Sigmoid colon (tissue), 7 donors: ENCODE measurements around the gene PDLIM5. TPM values are rescaled to one million over a fixed set of nuclear protein-coding genes. Genes with fewer than 3 reads are reported as not detected.

Experiments
- DNase-seq: peaks from one replicate; pipeline ENCODE4 v3.0.0-alpha.2; 2019
- H3K27ac ChIP-seq, 4 donors: fragments of 200-600 bp; sonication (generic); one replicate each; pipeline ENCODE4 v1.5.1; 2016 to 2019; ENCODE audit warnings: mild to moderate bottlenecking in 1 of 4
- H3K27me3 ChIP-seq, 3 donors: fragments of 200-600 bp; sonication (generic); one replicate each; pipeline ENCODE4 v1.5.1; 2019; ENCODE audit warnings: mild to moderate bottlenecking in 1 of 3
- H3K36me3 ChIP-seq, 4 donors: fragments of 200-600 bp; sonication (generic); one replicate each; pipeline ENCODE4 v1.5.1; 2016 to 2019
- H3K4me1 ChIP-seq, 4 donors: fragments of 200-600 bp; sonication (generic); one replicate each; pipeline ENCODE4 v1.5.1; 2017 to 2019
- H3K4me3 ChIP-seq, 4 donors: fragments of 200-600 bp; sonication (generic); one replicate each; pipeline ENCODE4 v1.5.1; 2017 to 2019; ENCODE audit warnings: mild to moderate bottlenecking in 2 of 4, moderate library complexity in 1 of 4
- H3K9me3 ChIP-seq, 4 donors: fragments of 200-600 bp in 3 of 4; sonication (generic) in 3 of 4; one replicate each; pipeline versions ENCODE4 v1.5.1 to v1.6.1; 2013 to 2019
- EP300 ChIP-seq, 4 donors: sonication (generic); formaldehyde crosslinking; IDR thresholded peaks; one replicate each; pipeline ENCODE4 v1.6.1; 2017; ENCODE audit warnings: antibody characterized with exemption in 4 of 4
- POLR2A ChIP-seq, 2 donors: fragments of 450-650 bp; IDR thresholded peaks; one replicate each; pipeline ENCODE4 v1.6.1; 2016; ENCODE audit warnings: antibody characterized with exemption in 2 of 2, mild to moderate bottlenecking in 2 of 2, moderate library complexity in 2 of 2
- POLR2AphosphoS5 ChIP-seq, 4 donors: sonication (generic); formaldehyde crosslinking; IDR thresholded peaks; one replicate each; pipeline ENCODE4 v1.6.1; 2017; ENCODE audit warnings: antibody characterized with exemption in 4 of 4
- WGBS, 2 donors: extraction: QIAGEN DNeasy Blood & Tissue Kit; methylation state at CpG; one replicate each; pipeline ENCODE4 v1.1.7; 2013; 5-methylcytosine and 5-hydroxymethylcytosine counted together
- intact Hi-C: fragments of 100-400 bp; cut with DNase I; formaldehyde crosslinking; loops from one replicate; pipeline ENCODE4 v1.15.1; 2023
- polyA plus RNA-seq, 3 donors: library from polyadenylated mRNA; stranded (reverse); fragments of 200-250 nt; gene quantifications; one replicate each; pipeline ENCODE4 v1.2.3, GENCODE V29; 2013
- total RNA-seq, 4 donors: library from RNA; depleted of rRNA; stranded (reverse); fragments of >200 nt; gene quantifications; one replicate each; pipeline ENCODE4 v1.1.0, GENCODE V29; 2016
- TF ChIP-seq, protein P1 (sequence below), 4 experiments: fragments of 450-650 bp in 3 of 4; fragments of 200-600 bp in 1 of 4; IDR thresholded peaks; one replicate each; pipeline ENCODE4 v1.5.1; 2016 to 2019; ENCODE audit warnings: antibody characterized with exemption in 4 of 4, mild to moderate bottlenecking in 3 of 4, moderate library complexity in 2 of 4
- donor health status: healthy with polysubstance abuse.
- donor health status: Bipolar disorder and iron deficiency.
- donor health status: healthy.

The PDLIM5 gene
- total and polyA plus RNA-seq, 7 donors: 31.2 to 221 (median 167) TPM

DNA sequence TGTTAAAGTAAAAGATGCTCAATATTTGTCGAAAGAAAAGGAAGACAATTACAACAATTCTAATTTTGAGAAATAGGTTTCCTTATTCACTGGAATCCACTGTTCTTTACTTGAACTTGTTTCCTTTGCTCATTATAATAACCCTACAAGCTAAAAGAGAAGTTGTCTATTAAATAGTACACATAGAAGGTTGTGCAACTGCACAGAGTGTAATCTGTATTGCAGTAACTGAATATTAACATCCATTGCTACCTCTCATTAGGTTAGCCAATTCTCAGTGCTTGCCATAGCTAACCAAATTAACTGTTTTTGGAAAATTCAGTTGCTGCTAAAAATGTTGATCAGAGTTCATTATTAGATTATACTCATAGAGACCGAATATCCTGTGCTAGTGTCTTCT lies 120.0 kb downstream of the PDLIM5 start:
- intact Hi-C loops: no loop called here
- Histone ChIP-seq H3K27me3 (no peaks in the 10 kb centered on the region), H3K36me3 (peaks cover 0 to 12% (median 2%) of the 10 kb centered on the region in 4 donors), H3K4me1 (peaks cover 0 to 56% (median 32%) of the 10 kb centered on the region in 4 donors), H3K4me3 (no peak overlapping the region), H3K27ac (no peak overlapping the region), H3K9me3 (no peaks in the 10 kb centered on the region)
- DNase-seq: no peak
- 88 to 89% methylated on average over 2 of the region's 2 CpGs for WGBS, 2 donors
- TF ChIP-seq POLR2A (IDR thresholded peaks at IDR 0.05): no peak
- no peak for TF ChIP-seq EP300 (IDR thresholded peaks at IDR 0.05)
- TF ChIP-seq, protein P1, sequence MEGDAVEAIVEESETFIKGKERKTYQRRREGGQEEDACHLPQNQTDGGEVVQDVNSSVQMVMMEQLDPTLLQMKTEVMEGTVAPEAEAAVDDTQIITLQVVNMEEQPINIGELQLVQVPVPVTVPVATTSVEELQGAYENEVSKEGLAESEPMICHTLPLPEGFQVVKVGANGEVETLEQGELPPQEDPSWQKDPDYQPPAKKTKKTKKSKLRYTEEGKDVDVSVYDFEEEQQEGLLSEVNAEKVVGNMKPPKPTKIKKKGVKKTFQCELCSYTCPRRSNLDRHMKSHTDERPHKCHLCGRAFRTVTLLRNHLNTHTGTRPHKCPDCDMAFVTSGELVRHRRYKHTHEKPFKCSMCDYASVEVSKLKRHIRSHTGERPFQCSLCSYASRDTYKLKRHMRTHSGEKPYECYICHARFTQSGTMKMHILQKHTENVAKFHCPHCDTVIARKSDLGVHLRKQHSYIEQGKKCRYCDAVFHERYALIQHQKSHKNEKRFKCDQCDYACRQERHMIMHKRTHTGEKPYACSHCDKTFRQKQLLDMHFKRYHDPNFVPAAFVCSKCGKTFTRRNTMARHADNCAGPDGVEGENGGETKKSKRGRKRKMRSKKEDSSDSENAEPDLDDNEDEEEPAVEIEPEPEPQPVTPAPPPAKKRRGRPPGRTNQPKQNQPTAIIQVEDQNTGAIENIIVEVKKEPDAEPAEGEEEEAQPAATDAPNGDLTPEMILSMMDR (IDR thresholded peaks at IDR 0.05): no peak
- TF ChIP-seq POLR2AphosphoS5 (IDR thresholded peaks at IDR 0.05): no peak

DNA sequence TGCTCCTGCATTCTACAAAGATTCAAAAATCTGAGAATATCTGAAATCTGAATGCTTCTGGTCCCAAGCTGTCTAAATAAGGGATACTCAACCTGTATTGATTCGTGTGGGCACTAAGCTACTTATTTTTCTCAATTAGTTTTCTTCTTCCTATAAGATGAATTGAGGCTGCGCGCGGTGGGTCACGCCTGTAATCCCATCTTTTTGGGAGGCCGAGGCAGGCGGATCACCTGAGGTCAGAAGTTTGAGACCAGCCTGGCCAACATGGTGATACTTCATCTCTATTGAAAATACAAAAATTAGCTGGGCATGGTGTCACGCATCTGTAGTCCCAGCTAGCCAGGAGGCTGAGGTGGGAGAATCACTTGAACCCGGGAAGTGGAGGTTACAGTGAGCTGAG lies 122.3 kb downstream of the PDLIM5 start:
- no peaks in the 10 kb centered on the region for H3K27me3 ChIP-seq
- DNase-seq: no peak
- H3K4me1 ChIP-seq: peaks cover 0 to 62% (median 34%) of the 10 kb centered on the region in 4 donors
- H3K27ac ChIP-seq: no peak overlapping the region
- WGBS, 2 donors: 88 to 92% methylated on average over 9 of the region's 9 CpGs
- H3K4me3 ChIP-seq: no peak overlapping the region
- intact Hi-C loops: no loop called here
- H3K36me3 ChIP-seq: peaks cover 0 to 12% (median 2%) of the 10 kb centered on the region in 4 donors
- no peak for TF ChIP-seq POLR2AphosphoS5 (IDR thresholded peaks at IDR 0.05)
- TF ChIP-seq POLR2A (IDR thresholded peaks at IDR 0.05): no peak
- TF ChIP-seq EP300 (IDR thresholded peaks at IDR 0.05): no peak
- TF ChIP-seq, protein P1 (IDR thresholded peaks at IDR 0.05): no peak
- H3K9me3 ChIP-seq: no peaks in the 10 kb centered on the region

DNA sequence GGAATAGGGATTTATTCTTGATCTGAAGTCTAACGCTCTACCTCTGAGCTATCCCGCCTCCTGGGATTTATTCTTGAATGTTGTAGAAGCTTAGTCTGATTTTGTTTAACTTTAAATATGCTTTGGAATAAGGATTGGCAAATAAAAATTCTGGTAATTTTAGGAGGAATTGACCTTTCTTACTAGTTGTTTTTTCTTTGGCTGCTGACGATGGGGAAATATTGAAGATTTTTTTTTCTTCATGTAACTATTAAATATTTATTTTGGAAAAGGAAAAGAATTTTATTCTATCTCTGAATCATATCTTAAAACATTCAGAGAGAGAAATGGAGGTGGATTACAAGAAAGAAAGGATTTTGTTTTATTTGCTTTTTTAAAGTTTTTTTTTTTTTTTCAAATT lies 122.9 kb downstream of the PDLIM5 start:
- Histone ChIP-seq H3K36me3 (peaks cover 0 to 12% (median 2%) of the 10 kb centered on the region in 4 donors), H3K27ac (no peak overlapping the region), H3K9me3 (no peaks in the 10 kb centered on the region), H3K4me1 (peaks cover 0 to 62% (median 32%) of the 10 kb centered on the region in 4 donors), H3K4me3 (no peak overlapping the region), H3K27me3 (no peaks in the 10 kb centered on the region)
- intact Hi-C loops: no loop called here
- no peak for DNase-seq
- 94 to 95% methylated on average over 3 of the region's 3 CpGs for WGBS, 2 donors
- no peak for TF ChIP-seq POLR2A (IDR thresholded peaks at IDR 0.05)
- TF ChIP-seq, protein P1 (IDR thresholded peaks at IDR 0.05): no peak
- no peak for TF ChIP-seq EP300 (IDR thresholded peaks at IDR 0.05)
- TF ChIP-seq POLR2AphosphoS5 (IDR thresholded peaks at IDR 0.05): no peak

DNA sequence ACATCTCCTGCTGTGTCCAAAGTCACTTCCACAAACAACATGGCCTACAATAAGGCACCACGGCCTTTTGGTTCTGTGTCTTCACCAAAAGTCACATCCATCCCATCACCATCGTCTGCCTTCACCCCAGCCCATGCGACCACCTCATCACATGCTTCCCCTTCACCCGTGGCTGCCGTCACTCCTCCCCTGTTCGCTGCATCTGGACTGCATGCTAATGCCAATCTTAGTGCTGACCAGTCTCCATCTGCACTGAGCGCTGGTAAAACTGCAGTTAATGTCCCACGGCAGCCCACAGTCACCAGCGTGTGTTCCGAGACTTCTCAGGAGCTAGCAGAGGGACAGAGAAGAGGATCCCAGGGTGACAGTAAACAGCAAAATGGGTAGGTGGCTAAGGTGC lies 123.9 kb downstream of the PDLIM5 start:
- H3K4me3 ChIP-seq: no peak overlapping the region
- 94 to 96% methylated on average over 10 of the region's 10 CpGs for WGBS, 2 donors
- peak overlapping the region in 1 of 4 donors; percentile 28 for H3K27ac ChIP-seq
- H3K27me3 ChIP-seq: no peaks in the 10 kb centered on the region
- H3K36me3 ChIP-seq: peaks cover 0 to 12% (median 2%) of the 10 kb centered on the region in 4 donors
- no peaks in the 10 kb centered on the region for H3K9me3 ChIP-seq
- H3K4me1 ChIP-seq: peaks cover 0 to 52% (median 26%) of the 10 kb centered on the region in 4 donors
- no peak for DNase-seq
- TF ChIP-seq POLR2AphosphoS5 (IDR thresholded peaks at IDR 0.05) (no peak), POLR2A (IDR thresholded peaks at IDR 0.05) (no peak), EP300 (IDR thresholded peaks at IDR 0.05) (no peak)
- TF ChIP-seq, protein P1 (IDR thresholded peaks at IDR 0.05): no peak
- intact Hi-C loops: no loop called here

DNA sequence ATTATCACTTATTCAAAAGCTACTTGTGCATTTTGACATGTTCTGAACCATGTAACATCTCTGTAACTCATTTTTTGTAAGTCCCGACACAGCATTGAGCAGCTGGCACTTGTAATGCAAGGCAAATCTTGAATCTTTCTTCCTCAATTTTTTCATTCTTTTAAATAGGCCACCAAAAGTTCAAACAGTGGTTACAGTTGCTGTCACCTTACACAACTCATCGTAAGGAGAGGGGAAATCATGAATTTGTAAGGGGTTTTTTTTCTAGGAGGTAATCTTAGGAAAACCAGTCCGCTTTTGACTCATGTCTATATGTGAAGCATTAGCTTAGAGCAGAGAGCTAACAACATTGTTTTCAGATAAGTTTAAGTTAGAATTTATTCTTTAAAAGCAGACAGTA lies 124.5 kb downstream of the PDLIM5 start:
- Histone ChIP-seq H3K36me3 (peaks cover 0 to 12% (median 2%) of the 10 kb centered on the region in 4 donors), H3K4me1 (peaks cover 0 to 51% (median 25%) of the 10 kb centered on the region in 4 donors), H3K27me3 (no peaks in the 10 kb centered on the region), H3K4me3 (no peak overlapping the region), H3K27ac (peak overlapping the region in 2 of 4 donors; percentile 9 to 28), H3K9me3 (no peaks in the 10 kb centered on the region)
- intact Hi-C loops: no loop called here
- DNase-seq: no peak
- TF ChIP-seq POLR2A (IDR thresholded peaks at IDR 0.05) (no peak), POLR2AphosphoS5 (IDR thresholded peaks at IDR 0.05) (no peak), EP300 (IDR thresholded peaks at IDR 0.05) (no peak)
- TF ChIP-seq, protein P1 (IDR thresholded peaks at IDR 0.05): no peak
- WGBS, 2 donors: 64 to 78% methylated on average over 3 of the region's 3 CpGs
